Breast epithelium (tissue), 3 donors: ENCODE data around the gene DGUOK.

Experiments
- CTCF ChIP-seq, 3 donors: fragments of 450-650 bp; IDR thresholded peaks; one replicate each; pipeline ENCODE4 v1.5.1; 2016 to 2017; ENCODE audit warnings: antibody characterized with exemption in 3 of 3, mild to moderate bottlenecking in 3 of 3, moderate library complexity in 3 of 3
- POLR2A ChIP-seq: fragments of 450-650 bp; IDR thresholded peaks from one replicate; pipeline ENCODE4 v1.6.1; 2016; ENCODE audit warnings: antibody characterized with exemption, mild to moderate bottlenecking, moderate library complexity
- POLR2AphosphoS5 ChIP-seq, 3 donors: sonication (generic); formaldehyde crosslinking; IDR thresholded peaks; one replicate each; pipeline ENCODE4 v1.6.1; 2017; ENCODE audit warnings: antibody characterized with exemption in 3 of 3

DNA sequence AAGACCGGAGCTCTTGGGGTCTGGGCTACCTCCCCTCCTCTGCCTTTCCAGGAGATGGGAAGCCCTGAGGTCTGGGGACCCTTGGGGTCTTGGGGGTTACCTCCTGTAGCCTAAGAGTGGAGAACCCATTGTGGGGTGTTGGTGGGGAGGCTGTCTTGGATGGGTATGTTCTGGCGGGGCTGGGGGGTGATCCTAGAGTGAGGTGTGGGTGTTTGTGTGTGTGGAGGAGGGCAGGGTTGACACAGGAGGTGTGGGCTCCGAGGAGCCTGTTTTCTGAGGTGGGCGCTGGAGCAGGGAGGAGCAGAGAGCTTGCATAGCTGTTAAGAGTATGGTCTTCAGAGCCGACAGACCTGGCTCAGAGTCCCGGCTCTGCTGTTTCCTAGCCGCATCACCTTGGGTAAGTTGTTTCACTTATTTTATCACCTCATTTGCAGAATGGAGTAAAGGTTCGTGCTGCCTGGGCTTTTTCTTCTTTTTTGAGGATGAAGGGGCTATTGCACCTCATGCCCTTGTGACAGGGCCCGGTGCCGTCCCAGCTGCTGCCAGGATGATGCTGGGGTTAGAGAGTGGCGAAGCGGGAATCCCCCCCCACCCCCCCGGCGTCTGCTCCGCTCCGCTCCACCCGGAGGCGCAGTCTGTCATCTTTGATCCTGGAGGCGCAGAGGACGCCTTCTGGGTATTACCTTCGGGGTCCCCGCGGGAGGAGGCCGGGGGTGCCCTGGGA, 75.3 kb downstream of the DGUOK start:
- no peak for TF ChIP-seq CTCF (IDR thresholded peaks at IDR 0.05)
- TF ChIP-seq POLR2A, result no peak
- no peak for TF ChIP-seq POLR2AphosphoS5 (IDR thresholded peaks at IDR 0.05)
